ENCODE measurements around the gene SPATA32. TPM values are rescaled to one million over a fixed set of nuclear protein-coding genes. Genes with fewer than 3 reads are reported as not detected.

Gene SPATA32
- total and polyA plus RNA-seq, 12 donors: 0.13 to 0.16 TPM; not detected in 10

DNA sequence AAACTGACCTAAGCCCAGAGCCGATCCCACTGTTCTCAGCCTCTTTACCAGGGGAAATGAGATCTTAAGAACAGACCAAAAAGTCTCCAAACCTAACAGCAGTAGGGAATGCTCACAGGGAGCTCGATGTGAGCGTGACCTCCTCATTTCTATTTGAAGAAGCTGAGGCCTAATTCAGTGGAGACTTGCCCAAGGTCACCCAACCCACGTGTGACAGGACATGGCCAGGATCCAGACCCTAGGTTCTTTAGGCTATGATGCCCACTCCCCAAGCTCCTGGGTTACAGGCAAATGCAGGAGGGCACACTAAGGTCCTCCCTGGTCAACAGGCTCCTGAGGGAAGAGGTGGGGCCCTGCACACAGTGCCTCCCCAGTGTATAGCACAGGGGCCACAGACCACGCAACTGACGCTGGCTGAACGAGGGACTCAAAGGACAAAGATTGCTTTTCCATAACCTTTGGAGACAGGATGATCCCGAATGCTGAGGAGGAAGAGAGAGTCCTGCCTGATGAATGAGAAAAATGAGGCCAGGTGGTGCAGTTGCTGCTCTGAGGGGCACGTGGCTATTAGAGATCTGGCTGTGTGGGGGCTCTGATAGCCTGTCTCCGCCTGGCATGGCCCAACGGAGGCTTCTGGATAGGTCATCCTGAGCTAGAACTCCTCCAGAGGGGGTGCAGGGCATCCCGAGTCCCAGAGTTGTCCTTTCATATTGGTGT lies 31.0 kb upstream of the SPATA32 start:
- Histone ChIP-seq H3K4me3 (no peak overlapping the region), H3K4me1 (peaks cover 62 to 100% (median 100%) of the 10 kb centered on the region in 9 donors), H3K27ac (peak overlapping the region; percentile 70 to 89 (median 84)), H3K27me3 (no peaks in the 10 kb centered on the region), H3K9me3 (no peaks in the 10 kb centered on the region), H3K36me3 (peaks cover 0 to 29% (median 20%) of the 10 kb centered on the region in 9 donors)
- 43 to 48% methylated on average over 12 of the region's 12 CpGs for WGBS, 2 donors
- intact Hi-C loops (cut with DNase I): loop anchor here in 1 of 10 donors (1.0 kb wide), 1 partner anchor 23 kb away; no protein-coding TSS in a partner anchor
- DNase-seq: no peak
- TF ChIP-seq, protein P1, sequence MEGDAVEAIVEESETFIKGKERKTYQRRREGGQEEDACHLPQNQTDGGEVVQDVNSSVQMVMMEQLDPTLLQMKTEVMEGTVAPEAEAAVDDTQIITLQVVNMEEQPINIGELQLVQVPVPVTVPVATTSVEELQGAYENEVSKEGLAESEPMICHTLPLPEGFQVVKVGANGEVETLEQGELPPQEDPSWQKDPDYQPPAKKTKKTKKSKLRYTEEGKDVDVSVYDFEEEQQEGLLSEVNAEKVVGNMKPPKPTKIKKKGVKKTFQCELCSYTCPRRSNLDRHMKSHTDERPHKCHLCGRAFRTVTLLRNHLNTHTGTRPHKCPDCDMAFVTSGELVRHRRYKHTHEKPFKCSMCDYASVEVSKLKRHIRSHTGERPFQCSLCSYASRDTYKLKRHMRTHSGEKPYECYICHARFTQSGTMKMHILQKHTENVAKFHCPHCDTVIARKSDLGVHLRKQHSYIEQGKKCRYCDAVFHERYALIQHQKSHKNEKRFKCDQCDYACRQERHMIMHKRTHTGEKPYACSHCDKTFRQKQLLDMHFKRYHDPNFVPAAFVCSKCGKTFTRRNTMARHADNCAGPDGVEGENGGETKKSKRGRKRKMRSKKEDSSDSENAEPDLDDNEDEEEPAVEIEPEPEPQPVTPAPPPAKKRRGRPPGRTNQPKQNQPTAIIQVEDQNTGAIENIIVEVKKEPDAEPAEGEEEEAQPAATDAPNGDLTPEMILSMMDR (IDR thresholded peaks at IDR 0.05): no peak
- peak in 2 of 8 donors; percentile 2 to 12 for ATAC-seq

DNA sequence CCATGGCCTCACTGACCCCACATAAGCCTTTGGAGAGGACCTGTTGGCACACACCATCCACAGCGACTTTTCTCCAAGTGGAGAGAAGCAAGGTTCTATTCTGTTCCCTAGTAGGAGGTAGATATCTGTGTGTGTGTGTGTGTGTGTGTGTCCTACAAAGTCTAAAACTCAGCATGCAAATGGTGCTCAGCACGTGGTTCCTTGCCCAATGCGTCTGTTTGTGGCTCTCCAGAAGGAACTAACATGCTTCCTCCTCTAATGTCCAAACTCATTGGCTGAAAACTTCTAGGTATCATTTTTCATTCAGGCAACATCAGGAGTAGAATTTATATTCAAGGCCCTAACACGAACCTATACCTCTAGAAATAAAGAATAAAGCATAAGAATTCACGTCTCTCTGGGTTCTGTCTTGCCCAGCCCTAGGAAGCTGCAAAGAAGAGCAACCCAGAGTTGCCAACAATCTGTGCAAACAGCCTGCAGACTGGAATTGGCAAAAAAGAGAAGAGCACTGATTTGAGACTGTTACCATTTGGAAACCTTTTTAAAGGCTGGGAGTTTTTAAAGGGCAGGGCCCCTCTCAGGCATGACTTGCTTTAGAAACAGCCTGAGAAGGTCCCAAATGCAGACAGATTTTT lies 29.4 kb upstream of the SPATA32 start:
- ATAC-seq (no peak), DNase-seq (no peak)
- Histone ChIP-seq H3K27me3 (no peaks in the 10 kb centered on the region), H3K36me3 (peaks cover 0 to 44% (median 36%) of the 10 kb centered on the region in 9 donors), H3K27ac (peak overlapping the region in 9 of 10 donors; percentile 75 to 89 (median 84)), H3K4me1 (peaks cover 56 to 94% (median 89%) of the 10 kb centered on the region in 9 donors), H3K9me3 (no peaks in the 10 kb centered on the region), H3K4me3 (no peak overlapping the region)
- intact Hi-C loops (cut with DNase I): no loop called here
- WGBS, 2 donors: 45 to 54% methylated on average over 5 of the region's 5 CpGs
- TF ChIP-seq, protein P1 (IDR thresholded peaks at IDR 0.05): no peak

- TF ChIP-seq, protein P1 (IDR thresholded peaks at IDR 0.05): no peak
- 70 to 72% methylated on average over 11 of the region's 11 CpGs for WGBS, 2 donors
- Histone ChIP-seq H3K27me3 (no peaks in the 10 kb centered on the region), H3K36me3 (peaks cover 0 to 54% (median 46%) of the 10 kb centered on the region in 9 donors), H3K4me1 (peaks cover 50 to 87% (median 79%) of the 10 kb centered on the region in 9 donors), H3K27ac (peak overlapping the region in 9 of 10 donors; percentile 75 to 89 (median 83)), H3K4me3 (no peak overlapping the region), H3K9me3 (no peaks in the 10 kb centered on the region)
- ATAC-seq (no peak), DNase-seq (no peak)
- intact Hi-C loops (cut with DNase I): no loop called here
Observed at GRCh38 chr17:45290269-45290765, 28.4 kb upstream of the SPATA32 start.

Data from heart right ventricle (tissue), 16 donors.